ENCODE data around the gene CYP51A1. TPM values are rescaled to one million over a fixed set of nuclear protein-coding genes. Genes with fewer than 3 reads are reported as not detected.
"Not testable (repeated sequence)": the region's sequence is repeated elsewhere in the genome, so short reads cannot be mapped to it uniquely, and the experiment has no call there.

The CYP51A1 gene
- total RNA-seq, 1 experiment from 2014 or later: 99.5 TPM

DNA sequence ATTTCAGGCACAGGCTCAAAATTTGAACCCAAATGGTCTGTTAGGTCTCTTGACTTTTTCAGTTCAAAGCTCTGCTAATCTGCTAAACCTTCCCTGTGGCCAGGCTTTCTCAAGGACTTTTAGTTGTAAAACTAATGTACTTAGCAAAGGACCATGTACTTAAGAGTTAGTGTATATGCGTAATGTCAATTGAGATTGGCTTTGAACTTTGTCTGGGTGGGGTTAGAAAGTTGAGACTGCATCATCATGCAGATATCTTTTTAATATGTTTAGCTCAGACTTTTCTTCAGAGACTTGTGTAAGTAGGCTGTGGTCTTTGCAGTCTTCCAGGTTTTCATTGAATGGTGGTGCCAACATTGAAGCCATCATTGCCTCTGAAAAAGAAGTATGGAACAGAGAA, 33.7 kb downstream of the CYP51A1 start:
- Histone ChIP-seq H3K27me3 (ENCODE audit: control insufficient read depth, insufficient read depth, low read length) (no peaks in the 10 kb centered on the region), H3K4me3 (ENCODE audit: insufficient read depth, low read depth, low read length) (no peak overlapping the region), H3K36me3 (replicated peaks; ENCODE audit: control insufficient read depth, insufficient read depth, low read length) (peaks cover 5% of the 10 kb centered on the region)
- no peak for DNase-seq

DNA sequence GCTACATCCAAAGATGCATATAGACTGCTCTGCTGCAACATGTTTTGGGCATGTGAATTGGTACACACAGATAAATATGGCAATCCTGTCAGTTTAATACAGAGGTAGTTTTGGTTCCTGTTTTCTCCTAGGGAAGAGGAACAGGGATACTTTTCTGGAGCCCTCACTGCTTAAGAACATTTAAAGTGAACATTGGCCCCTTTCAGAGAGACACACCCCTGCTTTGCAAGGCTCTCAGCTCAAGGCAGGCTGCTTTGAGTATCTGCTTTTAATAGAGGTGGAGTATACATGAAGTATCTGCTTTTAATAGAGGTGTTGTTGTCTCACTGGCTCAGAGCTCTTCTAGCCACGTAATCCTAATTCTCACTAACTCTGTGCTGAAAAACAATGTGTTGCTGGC, 38.9 kb downstream of the CYP51A1 start:
- no peak for DNase-seq
- Histone ChIP-seq H3K36me3 (replicated peaks; ENCODE audit: control insufficient read depth, insufficient read depth, low read length) (peaks cover 5% of the 10 kb centered on the region), H3K27me3 (ENCODE audit: control insufficient read depth, insufficient read depth, low read length) (no peaks in the 10 kb centered on the region), H3K4me3 (ENCODE audit: insufficient read depth, low read depth, low read length) (no peak overlapping the region)

DNA sequence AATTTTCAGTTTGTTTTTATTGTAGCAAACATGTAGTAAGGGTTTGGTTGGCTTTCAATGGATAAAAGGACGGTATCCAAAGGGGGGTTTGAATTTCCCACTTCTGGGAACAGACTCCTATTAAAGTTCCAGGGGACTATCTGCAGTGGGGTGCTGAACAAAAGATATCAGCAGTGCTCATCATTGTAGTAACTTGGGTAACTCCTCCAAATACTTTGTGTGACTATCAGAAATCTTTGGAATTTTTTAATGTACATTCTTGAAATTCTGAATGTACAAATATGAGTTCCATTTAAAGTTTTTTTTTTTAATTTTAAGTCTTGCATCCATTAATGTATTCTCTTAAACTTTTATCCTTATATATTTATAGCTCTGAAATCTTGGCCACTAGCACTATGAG, 42.1 kb downstream of the CYP51A1 start:
- no peak overlapping the region for H3K4me3 ChIP-seq (ENCODE audit: insufficient read depth, low read depth, low read length)
- H3K36me3 ChIP-seq (replicated peaks; ENCODE audit: control insufficient read depth, insufficient read depth, low read length): peaks cover 1% of the 10 kb centered on the region
- DNase-seq: no peak
- no peaks in the 10 kb centered on the region for H3K27me3 ChIP-seq (ENCODE audit: control insufficient read depth, insufficient read depth, low read length)

DNA sequence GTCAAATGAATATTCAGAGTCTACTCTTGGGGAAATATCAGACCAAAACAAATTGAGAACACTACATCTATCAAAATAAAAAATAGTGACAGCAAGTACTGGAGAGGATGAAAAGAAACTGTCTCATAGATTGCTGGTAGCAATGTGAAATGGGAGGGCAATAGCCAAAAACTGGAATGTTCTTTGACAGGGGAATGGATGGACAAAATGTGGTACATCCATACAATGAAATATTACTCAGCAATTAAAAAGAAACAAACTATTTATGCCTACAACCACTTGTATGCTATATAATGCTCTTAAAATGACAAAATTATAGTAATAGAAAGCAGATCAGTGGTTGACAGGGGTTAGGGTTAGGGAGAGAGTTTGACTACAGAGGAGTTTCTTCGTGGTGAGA, 46.0 kb downstream of the CYP51A1 start:
- peaks cover 9% of the 10 kb centered on the region for H3K36me3 ChIP-seq (replicated peaks; ENCODE audit: control insufficient read depth, insufficient read depth, low read length)
- DNase-seq: no peak
- H3K27me3 ChIP-seq (ENCODE audit: control insufficient read depth, insufficient read depth, low read length): no peaks in the 10 kb centered on the region
- no peak overlapping the region for H3K4me3 ChIP-seq (ENCODE audit: insufficient read depth, low read depth, low read length)

DNA sequence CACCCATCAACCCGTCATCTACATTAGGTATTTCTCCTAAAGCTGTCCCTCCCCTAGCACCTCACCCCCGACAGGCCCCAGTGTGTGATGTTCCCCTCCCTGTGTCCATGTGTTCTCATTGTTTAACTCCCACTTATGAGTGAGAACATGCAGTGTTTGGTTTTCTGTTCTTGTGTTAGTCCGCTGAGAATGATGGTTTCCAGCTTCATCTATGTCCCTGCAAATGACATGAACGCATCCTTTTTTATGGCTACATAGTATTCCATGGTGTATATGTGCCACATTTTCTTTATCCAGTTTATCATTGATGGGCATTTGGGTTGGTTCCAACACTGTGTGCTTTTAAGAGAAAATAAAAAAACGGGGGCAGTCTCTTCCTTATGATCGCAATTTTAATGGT, 50.4 kb downstream of the CYP51A1 start:
- not testable (repeated sequence) for H3K4me3 ChIP-seq (ENCODE audit: insufficient read depth, low read depth, low read length); H3K36me3 ChIP-seq (replicated peaks; ENCODE audit: control insufficient read depth, insufficient read depth, low read length); DNase-seq; H3K27me3 ChIP-seq (ENCODE audit: control insufficient read depth, insufficient read depth, low read length)

DNA sequence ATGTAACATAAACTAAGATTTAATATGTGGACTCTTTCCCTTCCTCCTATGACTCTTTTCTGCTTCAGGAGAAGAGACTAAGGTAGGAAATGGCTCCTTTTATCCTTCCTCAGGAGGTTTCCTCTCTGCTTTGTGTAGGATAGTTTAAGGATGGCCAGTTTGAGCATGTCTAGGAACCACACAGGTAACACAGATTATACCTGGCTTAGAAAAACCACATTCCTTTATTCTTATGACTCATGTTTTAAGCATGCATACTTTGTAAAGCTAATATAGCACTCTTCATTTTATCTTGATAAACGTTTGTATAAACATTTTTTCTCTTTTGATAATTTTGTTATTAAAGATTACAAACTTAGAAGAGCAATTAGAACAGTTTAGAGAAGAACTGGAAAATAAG, 57.8 kb downstream of the CYP51A1 start:
- H3K27me3 ChIP-seq (ENCODE audit: control insufficient read depth, insufficient read depth, low read length): no peaks in the 10 kb centered on the region
- no peaks in the 10 kb centered on the region for H3K36me3 ChIP-seq (replicated peaks; ENCODE audit: control insufficient read depth, insufficient read depth, low read length)
- DNase-seq: no peak
- H3K4me3 ChIP-seq (ENCODE audit: insufficient read depth, low read depth, low read length): no peak overlapping the region

DNA sequence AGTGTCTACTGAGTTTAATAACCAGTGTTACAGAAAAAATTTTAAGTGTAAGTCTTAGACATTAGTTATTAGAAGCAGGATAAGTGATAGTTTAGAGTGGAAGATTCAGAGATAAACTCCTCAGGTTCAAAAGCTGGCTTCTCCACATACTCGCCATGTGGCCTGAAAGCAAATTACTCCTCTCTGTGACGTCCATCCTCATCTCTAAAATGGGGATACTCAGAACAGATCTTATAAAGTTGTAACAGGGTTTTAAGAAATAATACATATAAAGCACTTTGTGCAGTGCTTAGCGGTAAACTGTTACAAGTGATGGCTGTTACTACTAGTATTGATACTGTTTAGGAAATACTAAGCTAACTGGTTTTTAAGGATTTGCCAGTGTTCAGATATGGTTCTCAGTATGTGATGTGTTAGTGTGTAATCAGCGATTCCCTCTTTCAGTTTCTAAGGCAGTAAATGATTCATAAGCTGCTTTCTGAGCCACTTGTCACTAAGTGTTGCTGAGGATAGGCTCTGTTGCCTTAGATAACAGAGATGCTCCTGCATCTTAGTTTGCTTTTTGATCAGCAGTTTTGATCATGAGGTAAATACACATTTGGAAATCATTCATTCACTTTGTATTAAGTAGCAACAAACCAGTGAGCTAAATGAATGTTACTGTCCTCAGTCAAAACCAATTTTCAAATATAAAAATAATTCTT, 58.7 kb downstream of the CYP51A1 start:
- Histone ChIP-seq H3K4me3 (ENCODE audit: insufficient read depth, low read depth, low read length) (no peak overlapping the region), H3K27me3 (ENCODE audit: control insufficient read depth, insufficient read depth, low read length) (no peaks in the 10 kb centered on the region), H3K36me3 (replicated peaks; ENCODE audit: control insufficient read depth, insufficient read depth, low read length) (no peaks in the 10 kb centered on the region)
- no peak for DNase-seq

DNA sequence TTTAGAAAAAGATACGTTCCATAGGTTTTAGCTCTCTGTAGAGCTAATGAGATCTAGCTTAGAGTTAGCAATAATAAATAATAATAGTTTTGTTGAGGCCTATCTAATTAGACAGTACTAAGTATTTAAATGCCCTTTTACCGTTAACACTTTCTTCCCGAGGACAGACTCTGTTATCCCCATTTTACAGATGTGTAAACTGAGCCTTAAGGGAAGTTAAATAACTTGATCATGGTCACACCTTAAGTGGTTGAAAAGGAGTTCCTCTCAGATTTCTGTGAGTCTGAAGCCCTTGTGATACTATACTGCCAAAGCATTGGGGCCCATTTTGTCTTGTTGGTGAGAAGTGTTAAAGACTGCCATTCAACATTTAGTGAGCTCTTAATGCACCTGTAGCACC, 61.6 kb downstream of the CYP51A1 start:
- H3K27me3 ChIP-seq (ENCODE audit: control insufficient read depth, insufficient read depth, low read length): no peaks in the 10 kb centered on the region
- DNase-seq: no peak

DNA sequence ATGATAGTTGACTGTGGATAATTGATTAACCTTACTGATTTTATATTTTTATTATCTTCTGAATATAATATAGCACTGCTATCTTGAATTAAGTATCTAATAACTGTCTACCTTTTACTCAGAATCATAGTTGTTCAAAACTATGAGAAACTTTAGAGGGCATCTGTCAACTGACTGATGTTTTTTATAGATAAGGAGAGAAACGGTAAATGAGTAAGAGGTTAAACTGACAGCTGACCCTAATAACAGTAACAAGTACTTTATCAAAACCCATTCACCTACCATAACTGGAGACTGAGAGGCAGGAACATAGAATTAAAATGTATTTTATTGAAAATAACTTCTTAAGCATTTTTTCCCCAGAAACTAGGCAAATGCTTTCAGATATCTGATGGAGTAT, 62.2 kb downstream of the CYP51A1 start:
- Histone ChIP-seq H3K36me3 (replicated peaks; ENCODE audit: control insufficient read depth, insufficient read depth, low read length) (no peaks in the 10 kb centered on the region), H3K4me3 (ENCODE audit: insufficient read depth, low read depth, low read length) (no peak overlapping the region), H3K27me3 (ENCODE audit: control insufficient read depth, insufficient read depth, low read length) (no peaks in the 10 kb centered on the region)
- DNase-seq: no peak

More for the DNA sequence above, 61.6 kb downstream of the CYP51A1 start:
- Histone ChIP-seq H3K36me3 (replicated peaks; ENCODE audit: control insufficient read depth, insufficient read depth, low read length) (no peaks in the 10 kb centered on the region), H3K4me3 (ENCODE audit: insufficient read depth, low read depth, low read length) (no peak overlapping the region)

DNA sequence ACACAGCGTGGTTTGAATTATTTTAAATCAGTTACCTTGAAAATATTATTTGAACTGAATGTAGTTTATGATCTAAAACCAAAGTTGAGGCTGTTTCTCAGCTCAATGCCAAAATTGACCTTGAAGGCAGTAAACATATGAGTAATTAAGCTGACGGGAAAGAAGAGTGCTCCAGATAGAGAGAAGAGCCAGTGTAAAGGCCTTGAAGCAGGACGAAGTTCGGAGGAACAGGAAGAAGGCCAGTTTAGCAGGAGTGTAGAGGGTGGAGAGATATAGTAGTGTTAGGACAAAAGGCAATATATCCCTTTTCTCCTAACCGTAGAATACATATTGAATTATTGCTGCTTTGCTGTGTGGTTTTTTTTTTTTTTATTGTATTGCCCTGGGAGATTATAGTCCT, 63.2 kb downstream of the CYP51A1 start:
- no peaks in the 10 kb centered on the region for H3K36me3 ChIP-seq (replicated peaks; ENCODE audit: control insufficient read depth, insufficient read depth, low read length)
- no peak overlapping the region for H3K4me3 ChIP-seq (ENCODE audit: insufficient read depth, low read depth, low read length)
- DNase-seq: no peak
- no peaks in the 10 kb centered on the region for H3K27me3 ChIP-seq (ENCODE audit: control insufficient read depth, insufficient read depth, low read length)

DNA sequence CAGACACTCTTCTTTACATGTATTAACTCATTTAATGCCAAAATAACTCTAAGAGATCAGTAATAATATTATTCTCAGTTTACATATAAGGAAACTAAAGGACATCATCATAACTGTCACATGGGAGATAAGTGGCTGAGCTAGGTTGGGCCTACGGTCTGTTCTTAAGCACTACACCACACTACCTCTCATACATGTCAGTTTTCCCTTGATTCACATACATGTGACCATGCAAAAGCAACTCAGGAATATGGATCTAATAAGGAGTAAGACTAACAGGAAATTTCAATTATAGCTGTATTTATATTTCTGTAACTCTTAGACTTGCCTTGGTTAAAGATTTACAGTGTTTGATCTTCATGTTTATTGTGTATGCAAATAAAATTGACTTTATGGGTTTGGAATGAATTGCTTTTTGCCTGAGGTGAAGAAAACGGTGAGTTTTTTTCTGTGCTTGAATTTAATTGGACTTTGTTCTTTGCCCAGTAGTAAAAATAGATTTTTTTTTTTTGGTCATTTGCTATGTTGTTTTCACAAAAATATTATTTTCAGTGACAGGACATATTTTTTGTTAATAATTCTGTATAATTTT, 69.7 kb downstream of the CYP51A1 start:
- Histone ChIP-seq H3K4me3 (ENCODE audit: insufficient read depth, low read depth, low read length) (no peak overlapping the region), H3K36me3 (replicated peaks; ENCODE audit: control insufficient read depth, insufficient read depth, low read length) (no peaks in the 10 kb centered on the region), H3K27me3 (ENCODE audit: control insufficient read depth, insufficient read depth, low read length) (no peaks in the 10 kb centered on the region)
- DNase-seq: no peak

Other genes with a start within 250 kb of the CYP51A1 start
- gene AKAP9, start 193.6 kb downstream of the CYP51A1 start, total RNA-seq (2014; rRNA removed; shearing (Covaris generic)): 9.5 and 16.3 TPM in 2 replicates
- gene LRRD1, start 44.7 kb upstream of the CYP51A1 start, total RNA-seq (2014; rRNA removed; shearing (Covaris generic)): not detected in 2 replicates
- 18.3 and 19.8 TPM in 2 replicates for gene KRIT1, start 111.4 kb upstream of the CYP51A1 start, total RNA-seq (2014; rRNA removed; shearing (Covaris generic))
- gene ANKIB1, start 111.5 kb upstream of the CYP51A1 start, total RNA-seq (2014; rRNA removed; shearing (Covaris generic)): 17.5 and 26.4 TPM in 2 replicates

All from H7 (cell line).